GM19452 (cell line): ENCODE measurements around the gene SLC15A4.
A peak's percentile ranks its signal among the peaks of the same experiment; 100 is the strongest.
"Not testable (repeated sequence)": the region's sequence is repeated elsewhere in the genome, so short reads cannot be mapped to it uniquely, and the experiment has no call there.

Experiments used
- ATAC-seq: cut with Tn5 transposase; IDR thresholded peaks from one replicate; pipeline ENCODE4 v1.9.1; 2021; ENCODE audit not compliant: unreplicated experiment

The SLC15A4 gene

GRCh38 chr12:128844031-128844635, 20.4 kb upstream of the SLC15A4 start:
- no peak for ATAC-seq

GRCh38 chr12:128843538-128843937, 19.8 kb upstream of the SLC15A4 start:
- no peak for ATAC-seq

- ATAC-seq: no peak
Observed at GRCh38 chr12:128842579-128842978, 18.8 kb upstream of the SLC15A4 start.

- ATAC-seq: peak; percentile 68
Observed at GRCh38 chr12:128840862-128841468, 17.2 kb upstream of the SLC15A4 start.

GRCh38 chr12:128839885-128840284, 16.1 kb upstream of the SLC15A4 start:
- not testable (repeated sequence) for ATAC-seq

- no peak for ATAC-seq
Observed at GRCh38 chr12:128833418-128833817, 9.7 kb upstream of the SLC15A4 start.

- ATAC-seq: peak; percentile 57
Observed at GRCh38 chr12:128830505-128830893, 6.7 kb upstream of the SLC15A4 start.

- ATAC-seq: peak; percentile 86
Observed at GRCh38 chr12:128829861-128830504, 6.2 kb upstream of the SLC15A4 start.

GRCh38 chr12:128827724-128828123, 4.0 kb upstream of the SLC15A4 start:
- ATAC-seq: no peak

GRCh38 chr12:128825835-128826234, 2.1 kb upstream of the SLC15A4 start:
- no peak for ATAC-seq

GRCh38 chr12:128823216-128823915, 392 bp downstream of the SLC15A4 start:
- ATAC-seq: peak; percentile 8

GRCh38 chr12:128820723-128821432, 2.9 kb downstream of the SLC15A4 start:
- ATAC-seq: peak; percentile 63

GRCh38 chr12:128820253-128820652, 3.5 kb downstream of the SLC15A4 start:
- ATAC-seq: no peak

GRCh38 chr12:128819293-128820144, 4.2 kb downstream of the SLC15A4 start:
- ATAC-seq: no peak

GRCh38 chr12:128818065-128819022, 5.4 kb downstream of the SLC15A4 start:
- ATAC-seq: peak; percentile 38

GRCh38 chr12:128817111-128818015, 6.4 kb downstream of the SLC15A4 start:
- ATAC-seq: peak; percentile 39

GRCh38 chr12:128816643-128816920, 7.2 kb downstream of the SLC15A4 start:
- ATAC-seq: no peak
